Activated CD4-positive, alpha-beta T cell treated with anti-CD3 and anti-CD28 coated beads, Interleukin-2, amount 10 ng/mL, durations not matched to agents 7 days and 5 days (primary cell): ENCODE measurements around the gene DNMT1. TPM values are rescaled to one million over a fixed set of nuclear protein-coding genes. Genes with fewer than 3 reads are reported as not detected.
A peak's percentile ranks its signal among the peaks of the same experiment; 100 is the strongest.
"Not testable (repeated sequence)": the region's sequence is repeated elsewhere in the genome, so short reads cannot be mapped to it uniquely, and the experiment has no call there.

Source experiments
- CTCF ChIA-PET: fragments of 350-600 bp; sonication (Branson Sonifier 250); formaldehyde crosslinking; loops from one replicate; lab custom pipeline; 2021; ENCODE audit warnings: antibody characterized with exemption; lab: Charles Lee
- POLR2A ChIA-PET: fragments of 350-600 bp; sonication (Branson Sonifier 250); formaldehyde crosslinking; loops from one replicate; lab custom pipeline; 2021; ENCODE audit warnings: antibody characterized with exemption; lab: Charles Lee
- DNase-seq: peaks from one replicate; pipeline ENCODE4 v3.0.0-alpha.2; 2020
- H3K27ac Mint-ChIP-seq: one replicate; pipeline ENCODE4 v1.8.0; 2021; ENCODE audit warnings: mild to moderate bottlenecking, moderate library complexity, mixed read lengths
- H3K27me3 Mint-ChIP-seq: one replicate; pipeline ENCODE4 v1.8.0; 2021; ENCODE audit warnings: mixed read lengths
- H3K36me3 Mint-ChIP-seq: one replicate; pipeline ENCODE4 v1.8.0; 2021; ENCODE audit warnings: low read depth, mixed read lengths
- H3K4me1 Mint-ChIP-seq: one replicate; pipeline ENCODE4 v1.8.0; 2021; ENCODE audit warnings: mixed read lengths
- H3K4me3 Mint-ChIP-seq: one replicate; pipeline ENCODE4 v1.8.0; 2021; ENCODE audit warnings: mild to moderate bottlenecking, moderate library complexity, mixed read lengths
- H3K9me3 Mint-ChIP-seq: one replicate; pipeline ENCODE4 v1.8.0; 2021; ENCODE audit warnings: mixed read lengths
- total RNA-seq, 2 experiments: library from RNA; stranded (reverse); gene quantifications; one replicate each; pipeline ENCODE4 v1.2.3, GENCODE V29; 2021

The DNMT1 gene
- total RNA-seq: 100 to 1,000 TPM; 375 to 404 TPM

DNA sequence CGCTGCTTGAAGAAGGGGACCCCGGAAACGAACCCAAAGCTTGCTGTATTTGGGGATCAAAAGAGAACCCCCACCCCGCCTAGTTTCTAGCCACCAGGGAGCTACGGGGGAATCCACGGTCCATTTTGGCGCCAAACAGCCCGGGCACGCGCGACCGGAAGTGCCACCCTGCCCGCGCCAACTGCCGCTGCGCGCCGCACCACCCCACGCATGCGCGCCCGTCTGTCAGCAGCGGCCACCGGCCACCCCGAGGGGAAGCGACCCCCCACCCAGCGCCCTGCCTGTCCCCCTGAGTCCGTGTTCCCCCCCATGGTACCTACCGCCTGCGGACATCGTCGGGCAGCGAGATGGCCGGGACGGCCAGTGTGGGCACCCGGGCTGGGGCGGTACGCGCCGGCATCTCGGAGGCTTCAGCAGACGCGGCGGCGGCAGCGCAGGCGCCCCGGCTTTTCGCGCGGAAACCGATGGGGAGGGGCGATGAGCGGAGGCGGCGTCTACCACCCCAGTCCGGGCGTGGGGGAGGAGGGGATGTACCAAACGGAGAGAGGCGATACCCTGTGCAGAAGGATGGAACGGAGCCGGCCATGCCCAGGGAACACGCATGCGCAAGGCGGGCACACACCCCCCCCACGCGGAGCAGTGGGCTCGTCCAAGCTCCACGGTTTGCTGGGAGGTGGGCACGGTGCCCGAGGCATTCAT is at the start of gene DNMT1:
DNMT1 (minus strand) TSS at position 454 of the 699 bp plus-strand sequence; CDS start at position 400, 54 bp downstream.
- peak within 1 kb of the TSS; percentile 84 for H3K4me3 Mint-ChIP-seq
- H3K4me1 Mint-ChIP-seq: peaks cover 50% of the 10 kb centered on the region
- H3K9me3 Mint-ChIP-seq: no peaks in the 10 kb centered on the region
- CTCF ChIA-PET: interaction anchor here (0.6 to 3.2 kb wide), 3 partner anchors 9 to 452 kb away, joined by 3 to 9 read pairs (median 4); no protein-coding TSS in a partner anchor
- POLR2A ChIA-PET: interaction anchor here (0.5 to 1.2 kb wide), 3 partner anchors 77 to 1187 kb away, joined by 3 to 4 read pairs (median 3); partner anchors contain the start of gene ICAM1
- peaks cover 31% of the 10 kb centered on the region for H3K36me3 Mint-ChIP-seq
- peak; percentile 98 for DNase-seq
- H3K27ac Mint-ChIP-seq: peak within 1 kb of the TSS; percentile 90
- H3K27me3 Mint-ChIP-seq: no peaks in the 10 kb centered on the region

GRCh38 chr19:10243606-10244005 is 48.9 kb upstream of the DNMT1 start:
- ChIA-PET CTCF (interaction anchor here (1.0 to 1.5 kb wide), 2 partner anchors 26 to 173 kb away, joined by 3 read pairs; no protein-coding TSS in a partner anchor), POLR2A (no interaction called here)
- Mint-ChIP-seq H3K27ac (no peak overlapping the region), H3K9me3 (no peaks in the 10 kb centered on the region), H3K27me3 (no peaks in the 10 kb centered on the region), H3K4me1 (no peaks in the 10 kb centered on the region), H3K4me3 (no peak overlapping the region), H3K36me3 (no peaks in the 10 kb centered on the region)
- no peak for DNase-seq

- H3K4me1 Mint-ChIP-seq, H3K36me3 Mint-ChIP-seq, H3K4me3 Mint-ChIP-seq, H3K27me3 Mint-ChIP-seq, H3K9me3 Mint-ChIP-seq, POLR2A ChIA-PET, DNase-seq, H3K27ac Mint-ChIP-seq: not testable (repeated sequence)
- CTCF ChIA-PET: interaction anchor here (1.2 kb wide), 1 partner anchor 9 kb away, joined by 3 read pairs; no protein-coding TSS in a partner anchor
Observed at GRCh38 chr19:10241826-10242449, 47.2 kb upstream of the DNMT1 start.

GRCh38 chr19:10238172-10238783 is 43.5 kb upstream of the DNMT1 start:
- ChIA-PET POLR2A (no interaction called here), CTCF (interaction anchor here (0.8 to 1.9 kb wide), 7 partner anchors 9 to 149 kb away, joined by 3 to 6 read pairs (median 3); no protein-coding TSS in a partner anchor)
- Mint-ChIP-seq H3K4me3 (no peak overlapping the region), H3K4me1 (peaks cover 23% of the 10 kb centered on the region), H3K27me3 (no peaks in the 10 kb centered on the region), H3K9me3 (no peaks in the 10 kb centered on the region), H3K27ac (no peak overlapping the region), H3K36me3 (no peaks in the 10 kb centered on the region)
- no peak for DNase-seq

DNA sequence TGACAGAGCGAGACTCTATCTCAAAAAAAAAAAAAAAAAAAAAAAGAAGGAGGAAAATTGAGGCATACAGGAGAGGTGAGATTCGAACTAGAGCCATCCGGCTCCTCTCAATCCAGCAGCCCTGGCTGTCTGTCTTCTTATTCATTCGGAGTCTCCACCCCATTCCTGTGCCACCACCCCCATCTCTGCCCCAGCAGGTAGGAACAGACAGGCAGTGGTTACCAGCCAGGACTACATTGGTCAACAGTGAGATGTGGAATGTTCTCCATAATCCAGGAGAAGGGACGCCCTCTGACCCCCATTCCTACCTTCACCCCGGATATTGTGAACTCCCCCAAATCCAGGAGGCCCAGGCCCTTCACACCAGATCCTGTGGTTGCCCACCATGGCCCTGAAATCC is 42.9 kb upstream of the DNMT1 start:
- CTCF ChIA-PET: interaction anchor here (0.8 to 1.9 kb wide), 3 partner anchors 9 to 90 kb away, joined by 3 to 6 read pairs (median 4); no protein-coding TSS in a partner anchor

DNA sequence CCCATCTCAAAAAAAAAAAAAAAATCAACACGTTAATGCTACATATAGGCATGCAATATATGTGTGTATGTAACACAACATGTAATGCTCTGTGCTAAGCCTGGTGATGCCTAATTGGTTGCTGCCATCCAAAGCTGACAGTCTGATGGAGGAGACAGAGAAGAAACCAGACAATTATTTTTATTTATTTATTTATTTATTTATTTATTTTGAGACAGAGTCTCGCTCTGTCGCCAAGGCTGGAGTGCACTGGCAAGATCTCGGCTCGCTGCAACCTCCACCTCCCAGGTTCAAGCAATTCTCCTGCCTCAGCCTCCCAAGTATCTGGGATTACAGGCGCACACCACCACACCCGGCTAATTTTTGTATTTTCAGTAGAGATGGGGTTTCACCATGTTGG is 40.7 kb upstream of the DNMT1 start:
- CTCF ChIA-PET: interaction anchor here (0.7 to 1.9 kb wide), 4 partner anchors 9 to 57 kb away, joined by 4 to 8 read pairs (median 6); no protein-coding TSS in a partner anchor
- H3K4me3 Mint-ChIP-seq, H3K36me3 Mint-ChIP-seq, DNase-seq, H3K27me3 Mint-ChIP-seq, H3K9me3 Mint-ChIP-seq, POLR2A ChIA-PET: not testable (repeated sequence)
- peaks cover 27% of the 10 kb centered on the region for H3K4me1 Mint-ChIP-seq
- peak overlapping the region; percentile 96 for H3K27ac Mint-ChIP-seq

More for the DNA sequence above, 42.9 kb upstream of the DNMT1 start:
- no peaks in the 10 kb centered on the region for H3K27me3 Mint-ChIP-seq
- no peak overlapping the region for H3K27ac Mint-ChIP-seq
- H3K4me1 Mint-ChIP-seq: peaks cover 23% of the 10 kb centered on the region
- no peak for DNase-seq
- H3K9me3 Mint-ChIP-seq: no peaks in the 10 kb centered on the region
- H3K4me3 Mint-ChIP-seq: no peak overlapping the region
- H3K36me3 Mint-ChIP-seq: no peaks in the 10 kb centered on the region
- POLR2A ChIA-PET: no interaction called here

DNA sequence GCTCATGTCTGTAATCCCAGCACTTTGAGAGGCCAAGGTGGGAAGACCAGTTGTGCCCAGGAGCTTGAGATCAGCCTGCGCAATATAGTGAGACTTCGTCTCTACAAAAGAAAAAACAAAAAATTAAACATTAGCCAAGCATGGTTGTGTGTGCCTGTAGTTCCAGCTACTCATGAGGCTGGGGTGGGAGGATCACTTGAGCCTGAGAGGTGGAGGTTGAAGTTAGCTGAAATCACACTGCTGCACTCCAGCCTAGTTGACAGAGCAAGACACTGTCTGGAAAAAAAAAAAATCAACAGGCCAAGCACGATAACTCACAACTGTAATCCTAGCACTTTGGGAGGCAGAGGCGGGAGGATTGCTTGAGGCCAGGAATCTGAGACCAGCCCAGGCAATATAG is 40.2 kb upstream of the DNMT1 start:
- H3K4me3 Mint-ChIP-seq: no peak overlapping the region
- H3K36me3 Mint-ChIP-seq: no peaks in the 10 kb centered on the region
- no peak overlapping the region for H3K27ac Mint-ChIP-seq
- CTCF ChIA-PET: interaction anchor here (0.7 to 1.9 kb wide), 3 partner anchors 10 to 58 kb away, joined by 4 to 8 read pairs (median 6); no protein-coding TSS in a partner anchor
- POLR2A ChIA-PET: no interaction called here
- no peaks in the 10 kb centered on the region for H3K27me3 Mint-ChIP-seq
- H3K4me1 Mint-ChIP-seq: peaks cover 27% of the 10 kb centered on the region
- no peak for DNase-seq
- no peaks in the 10 kb centered on the region for H3K9me3 Mint-ChIP-seq

DNA sequence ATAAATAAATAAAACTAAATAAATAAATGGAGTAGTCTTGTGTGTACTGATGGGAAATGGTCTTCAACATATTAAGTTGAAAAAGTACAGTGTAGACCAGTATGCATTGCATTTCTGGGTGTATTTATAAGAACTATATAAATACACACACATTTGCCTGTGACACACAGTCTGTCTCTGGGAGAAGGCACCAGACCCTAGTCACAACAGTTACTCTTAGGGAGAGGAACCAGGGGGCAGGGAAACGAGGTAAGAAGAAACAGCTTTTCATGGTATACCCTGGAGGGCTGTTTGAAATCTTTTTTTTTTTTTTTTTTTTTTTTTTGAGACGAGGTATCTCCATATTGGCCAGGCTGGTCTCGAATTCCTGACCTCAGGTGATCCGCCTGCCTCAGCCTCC is 39.2 kb upstream of the DNMT1 start:
- no peak for DNase-seq
- H3K4me1 Mint-ChIP-seq: peaks cover 34% of the 10 kb centered on the region
- H3K36me3 Mint-ChIP-seq: no peaks in the 10 kb centered on the region
- H3K27ac Mint-ChIP-seq: no peak overlapping the region
- ChIA-PET CTCF (interaction anchor here (2.0 kb wide), 1 partner anchor 16 kb away, joined by 7 read pairs; no protein-coding TSS in a partner anchor), POLR2A (no interaction called here)
- H3K27me3 Mint-ChIP-seq: no peaks in the 10 kb centered on the region
- H3K9me3 Mint-ChIP-seq: no peaks in the 10 kb centered on the region
- no peak overlapping the region for H3K4me3 Mint-ChIP-seq

DNA sequence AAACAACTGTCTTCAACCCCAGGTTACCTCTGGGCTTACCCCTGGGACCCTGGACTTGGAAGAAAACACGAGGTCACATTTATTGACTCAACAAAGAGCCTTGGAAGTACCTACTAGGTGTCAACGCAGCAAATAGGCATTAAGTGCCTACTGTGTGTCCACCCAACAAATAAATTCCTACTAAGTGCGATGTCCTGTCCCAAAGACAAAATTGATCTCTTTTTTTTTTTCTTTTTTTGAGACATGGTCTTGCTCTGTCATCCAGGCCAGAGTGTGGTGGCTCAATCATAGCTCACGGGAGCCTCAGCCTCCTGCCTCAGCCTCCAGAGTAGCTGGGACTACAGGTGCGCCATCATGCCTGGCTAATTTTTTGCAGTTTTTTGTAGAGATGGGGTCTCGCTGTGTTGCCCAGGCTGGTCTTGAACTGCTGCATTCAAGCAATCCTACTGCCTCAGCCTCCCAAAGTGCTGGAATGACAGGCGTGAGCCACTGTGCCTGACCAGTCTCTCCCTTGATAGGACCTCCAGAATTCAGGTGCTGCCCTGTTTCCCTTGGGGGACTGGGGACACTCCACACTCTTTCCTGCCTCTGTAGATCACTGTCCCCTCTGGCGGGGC is 37.0 kb upstream of the DNMT1 start:
- H3K27ac Mint-ChIP-seq: peak overlapping the region; percentile 77
- peak overlapping the region; percentile 84 for H3K4me3 Mint-ChIP-seq
- CTCF ChIA-PET: no interaction called here
- H3K36me3 Mint-ChIP-seq: no peaks in the 10 kb centered on the region
- POLR2A ChIA-PET: interaction anchor here (0.7 kb wide), 1 partner anchor 11 kb away, joined by 3 read pairs; no protein-coding TSS in a partner anchor
- H3K9me3 Mint-ChIP-seq: no peaks in the 10 kb centered on the region
- peaks cover 32% of the 10 kb centered on the region for H3K4me1 Mint-ChIP-seq
- H3K27me3 Mint-ChIP-seq: no peaks in the 10 kb centered on the region
- DNase-seq: no peak

DNA sequence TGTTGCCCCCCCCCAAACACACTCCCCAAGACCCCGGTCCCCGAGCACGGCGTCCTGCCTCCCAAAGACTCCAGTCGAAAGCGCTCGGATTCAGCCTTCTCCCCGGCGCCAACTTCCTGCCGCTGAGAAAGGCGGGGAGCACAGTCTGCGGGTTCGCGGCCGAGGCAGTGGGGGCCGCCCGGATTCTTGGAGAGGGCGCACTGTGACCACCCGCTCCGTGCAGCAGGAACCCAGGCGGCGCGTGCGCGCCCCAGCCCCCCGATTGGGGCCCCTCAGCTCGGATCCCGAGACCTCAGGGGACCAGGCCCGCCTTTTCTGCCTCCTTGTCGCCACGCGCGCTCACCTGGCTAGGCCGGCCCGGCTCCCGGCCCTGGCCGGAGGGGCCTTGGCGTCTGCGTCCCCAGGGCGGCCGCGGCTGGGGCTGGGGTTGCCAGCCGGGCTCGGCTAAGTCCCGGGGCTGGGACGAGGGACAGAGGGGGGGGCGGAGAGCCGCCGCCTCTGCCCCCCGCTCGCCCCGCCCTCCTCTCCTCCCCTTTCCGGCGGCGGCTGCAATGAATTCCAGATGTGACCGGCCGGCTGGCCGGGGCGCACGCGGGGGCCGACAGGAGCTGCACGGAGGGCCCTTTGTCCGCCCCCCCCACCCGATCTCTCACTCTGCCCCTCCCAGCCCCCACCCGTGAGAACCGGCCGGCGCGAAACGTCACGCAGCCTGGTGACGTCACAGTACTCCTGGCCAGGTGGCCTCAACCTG is 36.3 kb upstream of the DNMT1 start, which contains the start of gene S1PR2:
S1PR2 (minus strand) TSS at position 471 of the 751 bp plus-strand sequence. CDS start 6,426 bp downstream, outside the sequence.
- Mint-ChIP-seq H3K27ac (peak within 1 kb of the TSS; percentile 83), H3K4me3 (peak within 1 kb of the TSS; percentile 84), H3K36me3 (no peaks in the 10 kb centered on the region), H3K9me3 (no peaks in the 10 kb centered on the region), H3K27me3 (no peaks in the 10 kb centered on the region), H3K4me1 (peaks cover 25% of the 10 kb centered on the region)
- ChIA-PET POLR2A (interaction anchor here (0.7 kb wide), 1 partner anchor 10 kb away, joined by 3 read pairs; no protein-coding TSS in a partner anchor), CTCF (no interaction called here)
- DNase-seq: peak; percentile 60

DNA sequence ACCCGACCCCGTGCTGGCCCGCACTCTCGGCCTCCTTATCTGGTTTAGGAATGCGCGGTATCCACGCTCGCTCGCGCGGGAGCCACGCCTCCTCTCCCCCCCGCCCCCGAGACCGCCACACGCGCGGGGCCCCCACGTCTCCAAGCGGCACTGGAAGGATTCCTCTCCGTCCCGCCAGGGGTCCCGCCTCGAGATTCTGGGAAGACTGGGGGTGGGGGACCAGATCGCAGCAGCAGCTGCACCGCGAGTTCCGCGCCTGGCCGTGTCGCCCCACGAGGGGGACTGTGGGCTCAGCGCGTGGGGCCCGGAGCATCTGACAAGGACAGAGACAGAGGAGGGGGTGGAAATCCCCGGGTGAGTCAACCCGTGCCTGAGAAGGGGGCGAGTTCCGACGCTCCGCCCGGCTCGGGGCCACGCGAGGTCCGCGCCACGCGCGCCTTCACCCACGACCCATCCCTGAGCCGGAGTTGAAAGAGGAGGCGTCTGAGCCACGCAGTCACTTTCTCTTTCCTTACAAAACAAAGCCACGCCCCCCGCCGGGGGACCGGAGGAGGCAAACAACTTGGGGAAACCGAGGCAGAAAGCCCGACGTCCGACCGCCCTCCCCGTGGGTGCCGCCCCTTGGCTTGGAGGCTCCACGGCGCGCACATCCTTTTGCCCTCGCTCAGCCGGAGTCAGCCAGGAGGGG is 35.6 kb upstream of the DNMT1 start:
- POLR2A ChIA-PET: no interaction called here
- H3K36me3 Mint-ChIP-seq: no peaks in the 10 kb centered on the region
- H3K27me3 Mint-ChIP-seq: no peaks in the 10 kb centered on the region
- peak overlapping the region; percentile 83 for H3K27ac Mint-ChIP-seq
- peak overlapping the region; percentile 84 for H3K4me3 Mint-ChIP-seq
- CTCF ChIA-PET: interaction anchor here (1.6 to 5.5 kb wide), 2 partner anchors 20 to 28 kb away, joined by 6 to 18 read pairs; no protein-coding TSS in a partner anchor
- DNase-seq: peak; percentile 56
- H3K9me3 Mint-ChIP-seq: no peaks in the 10 kb centered on the region
- peaks cover 18% of the 10 kb centered on the region for H3K4me1 Mint-ChIP-seq
